HEK293 (cell line): ENCODE measurements around the gene GABRB2.

Experiments
- CTCF ChIA-PET: fragments of 350-600 bp; formaldehyde crosslinking; extraction: SDS; loops from one replicate; lab custom pipeline; 2021; ENCODE audit warnings: antibody characterized with exemption; lab: Yijun Ruan, JAX
- POLR2A ChIA-PET: fragments of 300-600 bp; formaldehyde crosslinking; extraction: SDS; loops from one replicate; lab custom pipeline; 2020; ENCODE audit warnings: antibody characterized with exemption, inconsistent platforms; lab: Yijun Ruan, JAX
- H3K27ac ChIP-seq: fragments of 200-500 bp; sonication (Bioruptor generic); 2 replicates; pipeline ENCODE4 v1.5.1; 2014; ENCODE audit warnings: low read depth, low read length, control low read depth, inconsistent platforms; ENCODE audit errors: extremely low read depth
- H3K36me3 ChIP-seq, 2 experiments: fragments of 200-500 bp in 1 of 2; sonication (Bioruptor generic) in 1 of 2; 1 replicate in 1 of 2; 2 replicates in 1 of 2; pipeline ENCODE4 v1.5.1; 2014 to 2017; ENCODE audit warnings: inconsistent platforms in 2 of 2, low read length in 2 of 2; ENCODE audit not compliant: control insufficient read depth in 2 of 2, insufficient read depth in 1 of 2
- H3K4me1 ChIP-seq: fragments of 200-500 bp; sonication (Bioruptor generic); 2 replicates; pipeline ENCODE4 v1.5.1; 2014; ENCODE audit warnings: mild to moderate bottlenecking, low read length, inconsistent platforms; ENCODE audit not compliant: control insufficient read depth, insufficient read depth
- H3K4me3 ChIP-seq: 2 replicates; pipeline ENCODE4 v1.5.1; 2011; ENCODE audit warnings: low read depth, mild to moderate bottlenecking, control low read depth, low read length, moderate library complexity
- H3K9me3 ChIP-seq: fragments of 200-500 bp; sonication (Bioruptor generic); 2 replicates; pipeline ENCODE4 v1.5.1; 2014; ENCODE audit warnings: low read depth, low read length, inconsistent platforms; ENCODE audit not compliant: control insufficient read depth, insufficient read depth
- BCL11A ChIP-seq: fragments of 450-650 bp; formaldehyde crosslinking; IDR thresholded peaks from 2 replicates; pipeline ENCODE4 v1.5.1; 2016; ENCODE audit warnings: low read depth, missing biosample characterization, missing genetic modification characterization
- FEZF1 ChIP-seq: fragments of 450-650 bp; formaldehyde crosslinking; IDR thresholded peaks from 2 replicates; pipeline ENCODE4 v1.5.1; 2016; ENCODE audit warnings: missing biosample characterization, missing genetic modification characterization
- GLIS1 ChIP-seq: fragments of 450-650 bp; formaldehyde crosslinking; IDR thresholded peaks from 2 replicates; pipeline ENCODE4 v1.5.1; 2016; ENCODE audit warnings: missing biosample characterization, missing genetic modification characterization
- MYNN ChIP-seq: fragments of 450-650 bp; formaldehyde crosslinking; IDR thresholded peaks from 2 replicates; pipeline ENCODE4 v1.5.1; 2016; ENCODE audit warnings: missing biosample characterization, missing genetic modification characterization, borderline replicate concordance
- SETDB1 ChIP-seq: IDR thresholded peaks from one replicate; pipeline ENCODE4 v1.6.1; 2017; ENCODE audit warnings: mild to moderate bottlenecking, low read length, moderate library complexity, mixed read lengths; ENCODE audit not compliant: insufficient read length
- YY2 ChIP-seq: fragments of 450-650 bp; formaldehyde crosslinking; IDR thresholded peaks from 2 replicates; pipeline ENCODE4 v1.5.1; 2016; ENCODE audit warnings: missing biosample characterization, missing genetic modification characterization
- ZFP41 ChIP-seq: fragments of 450-650 bp; formaldehyde crosslinking; IDR thresholded peaks from 2 replicates; pipeline ENCODE4 v1.5.1; 2016; ENCODE audit warnings: missing biosample characterization, missing genetic modification characterization, borderline replicate concordance
- ZNF140 ChIP-seq: fragments of 450-650 bp; formaldehyde crosslinking; IDR thresholded peaks from 2 replicates; pipeline ENCODE4 v1.5.1; 2016; ENCODE audit warnings: missing biosample characterization, missing genetic modification characterization
- ZNF174 ChIP-seq: fragments of 450-650 bp; formaldehyde crosslinking; IDR thresholded peaks from 2 replicates; pipeline ENCODE4 v1.5.0; 2017; ENCODE audit warnings: missing biosample characterization, mild to moderate bottlenecking, missing genetic modification characterization
- ZNF175 ChIP-seq: fragments of 450-650 bp; formaldehyde crosslinking; IDR thresholded peaks from 2 replicates; pipeline ENCODE4 v1.5.1; 2016; ENCODE audit warnings: missing biosample characterization, missing genetic modification characterization
- ZNF211 ChIP-seq: fragments of 450-650 bp; formaldehyde crosslinking; IDR thresholded peaks from 2 replicates; pipeline ENCODE4 v1.5.1; 2016; ENCODE audit warnings: low read depth, missing biosample characterization, missing genetic modification characterization
- ZNF335 ChIP-seq: fragments of 450-650 bp; formaldehyde crosslinking; conservative IDR thresholded peaks from 2 replicates; pipeline ENCODE4 v1.5.1; 2016; ENCODE audit warnings: missing biosample characterization, missing genetic modification characterization
- ZNF354C ChIP-seq: fragments of 450-650 bp; formaldehyde crosslinking; IDR thresholded peaks from 2 replicates; pipeline ENCODE4 v1.5.1; 2016; ENCODE audit warnings: missing biosample characterization, missing genetic modification characterization, low read depth, borderline replicate concordance
- ZNF416 ChIP-seq: fragments of 450-650 bp; formaldehyde crosslinking; IDR thresholded peaks from 2 replicates; pipeline ENCODE4 v1.5.1; 2016; ENCODE audit warnings: missing biosample characterization, missing genetic modification characterization
- ZNF514 ChIP-seq: fragments of 450-650 bp; formaldehyde crosslinking; IDR thresholded peaks from 2 replicates; pipeline ENCODE4 v1.5.1; 2016; ENCODE audit warnings: missing biosample characterization, missing genetic modification characterization
- ZNF548 ChIP-seq: fragments of 450-650 bp; formaldehyde crosslinking; IDR thresholded peaks from 2 replicates; pipeline ENCODE4 v1.5.1; 2016; ENCODE audit warnings: missing biosample characterization, missing genetic modification characterization
- ZNF596 ChIP-seq: fragments of 450-650 bp; IDR thresholded peaks from 2 replicates; pipeline ENCODE4 v1.5.0; 2018; ENCODE audit warnings: missing biosample characterization, mild to moderate bottlenecking, missing genetic modification characterization, moderate library complexity
- ZNF600 ChIP-seq: fragments of 450-650 bp; formaldehyde crosslinking; IDR thresholded peaks from 2 replicates; pipeline ENCODE4 v1.5.1; 2016; ENCODE audit warnings: missing biosample characterization, missing genetic modification characterization
- ZNF658 ChIP-seq: fragments of 450-650 bp; formaldehyde crosslinking; IDR thresholded peaks from 2 replicates; pipeline ENCODE4; 2016; ENCODE audit warnings: missing biosample characterization, missing genetic modification characterization
- ZNF747 ChIP-seq: fragments of 450-650 bp; formaldehyde crosslinking; IDR thresholded peaks from 2 replicates; pipeline ENCODE4 v1.5.1; 2016; ENCODE audit warnings: missing biosample characterization, missing genetic modification characterization
- TF ChIP-seq, protein P1 (sequence below): fragments of 450-650 bp; formaldehyde crosslinking; IDR thresholded peaks from 2 replicates; pipeline ENCODE4 v1.5.1; 2016; ENCODE audit warnings: missing biosample characterization, missing genetic modification characterization
- TF ChIP-seq, protein P2 (sequence below): fragments of 450-650 bp; formaldehyde crosslinking; IDR thresholded peaks from 2 replicates; pipeline ENCODE4; 2016; ENCODE audit warnings: missing biosample characterization, missing genetic modification characterization
- TF ChIP-seq, protein P3 (sequence below): fragments of 450-650 bp; formaldehyde crosslinking; IDR thresholded peaks from 2 replicates; pipeline ENCODE4 v1.5.1; 2017; ENCODE audit warnings: missing biosample characterization, mild to moderate bottlenecking, missing genetic modification characterization, moderate library complexity
- TF ChIP-seq, protein P4 (sequence below): fragments of 450-650 bp; formaldehyde crosslinking; IDR thresholded peaks from 2 replicates; pipeline ENCODE4 v1.5.1; 2016; ENCODE audit warnings: missing biosample characterization, missing genetic modification characterization
- TF ChIP-seq, protein P5 (sequence below): sonication (generic); formaldehyde crosslinking; IDR thresholded peaks from 2 replicates; pipeline ENCODE4 v1.8.1; 2022; ENCODE audit warnings: mild to moderate bottlenecking, moderate library complexity, missing genetic modification reagents

Gene GABRB2

DNA sequence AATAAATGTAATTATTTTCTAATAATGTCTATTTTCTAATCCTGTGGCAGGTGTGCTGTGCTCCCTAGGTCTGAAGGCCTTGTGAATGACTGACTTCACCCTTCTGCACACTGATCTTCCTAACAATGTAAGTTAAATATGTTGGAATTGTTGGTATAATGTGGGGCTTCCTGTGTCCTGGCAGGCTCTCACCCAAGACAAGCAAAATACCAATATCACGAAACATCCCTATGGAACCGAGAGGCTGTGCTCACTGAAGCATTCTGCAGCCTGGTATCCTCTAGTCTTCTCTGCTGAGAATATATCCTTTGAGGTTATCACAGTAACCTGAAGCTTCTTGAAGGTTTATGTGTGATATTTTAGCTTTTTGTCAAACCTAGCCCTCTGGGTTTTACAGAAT is 159.4 kb downstream of the GABRB2 start:
- CTCF ChIA-PET: no interaction called here
- Histone ChIP-seq H3K27ac (no peak overlapping the region), H3K4me1 (no peaks in the 10 kb centered on the region), H3K9me3 (no peaks in the 10 kb centered on the region), H3K4me3 (no peak overlapping the region), H3K36me3 (no peaks in the 10 kb centered on the region)
- TF ChIP-seq, protein P1, sequence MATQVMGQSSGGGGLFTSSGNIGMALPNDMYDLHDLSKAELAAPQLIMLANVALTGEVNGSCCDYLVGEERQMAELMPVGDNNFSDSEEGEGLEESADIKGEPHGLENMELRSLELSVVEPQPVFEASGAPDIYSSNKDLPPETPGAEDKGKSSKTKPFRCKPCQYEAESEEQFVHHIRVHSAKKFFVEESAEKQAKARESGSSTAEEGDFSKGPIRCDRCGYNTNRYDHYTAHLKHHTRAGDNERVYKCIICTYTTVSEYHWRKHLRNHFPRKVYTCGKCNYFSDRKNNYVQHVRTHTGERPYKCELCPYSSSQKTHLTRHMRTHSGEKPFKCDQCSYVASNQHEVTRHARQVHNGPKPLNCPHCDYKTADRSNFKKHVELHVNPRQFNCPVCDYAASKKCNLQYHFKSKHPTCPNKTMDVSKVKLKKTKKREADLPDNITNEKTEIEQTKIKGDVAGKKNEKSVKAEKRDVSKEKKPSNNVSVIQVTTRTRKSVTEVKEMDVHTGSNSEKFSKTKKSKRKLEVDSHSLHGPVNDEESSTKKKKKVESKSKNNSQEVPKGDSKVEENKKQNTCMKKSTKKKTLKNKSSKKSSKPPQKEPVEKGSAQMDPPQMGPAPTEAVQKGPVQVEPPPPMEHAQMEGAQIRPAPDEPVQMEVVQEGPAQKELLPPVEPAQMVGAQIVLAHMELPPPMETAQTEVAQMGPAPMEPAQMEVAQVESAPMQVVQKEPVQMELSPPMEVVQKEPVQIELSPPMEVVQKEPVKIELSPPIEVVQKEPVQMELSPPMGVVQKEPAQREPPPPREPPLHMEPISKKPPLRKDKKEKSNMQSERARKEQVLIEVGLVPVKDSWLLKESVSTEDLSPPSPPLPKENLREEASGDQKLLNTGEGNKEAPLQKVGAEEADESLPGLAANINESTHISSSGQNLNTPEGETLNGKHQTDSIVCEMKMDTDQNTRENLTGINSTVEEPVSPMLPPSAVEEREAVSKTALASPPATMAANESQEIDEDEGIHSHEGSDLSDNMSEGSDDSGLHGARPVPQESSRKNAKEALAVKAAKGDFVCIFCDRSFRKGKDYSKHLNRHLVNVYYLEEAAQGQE (tag by site-specific recombination): no peak
- TF ChIP-seq, protein P2, sequence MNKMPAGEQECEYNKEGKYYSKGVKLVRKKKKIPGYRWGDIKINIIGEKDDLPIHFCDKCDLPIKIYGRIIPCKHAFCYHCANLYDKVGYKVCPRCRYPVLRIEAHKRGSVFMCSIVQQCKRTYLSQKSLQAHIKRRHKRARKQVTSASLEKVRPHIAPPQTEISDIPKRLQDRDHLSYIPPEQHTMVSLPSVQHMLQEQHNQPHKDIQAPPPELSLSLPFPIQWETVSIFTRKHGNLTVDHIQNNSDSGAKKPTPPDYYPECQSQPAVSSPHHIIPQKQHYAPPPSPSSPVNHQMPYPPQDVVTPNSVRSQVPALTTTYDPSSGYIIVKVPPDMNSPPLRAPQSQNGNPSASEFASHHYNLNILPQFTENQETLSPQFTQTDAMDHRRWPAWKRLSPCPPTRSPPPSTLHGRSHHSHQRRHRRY (tag by site-specific recombination): no peak
- TF ChIP-seq ZNF175 (tag by site-specific recombination): no peak
- TF ChIP-seq ZNF548 (tag by site-specific recombination): no peak
- no peak for TF ChIP-seq ZNF416 (tag by site-specific recombination)
- TF ChIP-seq, protein P3, sequence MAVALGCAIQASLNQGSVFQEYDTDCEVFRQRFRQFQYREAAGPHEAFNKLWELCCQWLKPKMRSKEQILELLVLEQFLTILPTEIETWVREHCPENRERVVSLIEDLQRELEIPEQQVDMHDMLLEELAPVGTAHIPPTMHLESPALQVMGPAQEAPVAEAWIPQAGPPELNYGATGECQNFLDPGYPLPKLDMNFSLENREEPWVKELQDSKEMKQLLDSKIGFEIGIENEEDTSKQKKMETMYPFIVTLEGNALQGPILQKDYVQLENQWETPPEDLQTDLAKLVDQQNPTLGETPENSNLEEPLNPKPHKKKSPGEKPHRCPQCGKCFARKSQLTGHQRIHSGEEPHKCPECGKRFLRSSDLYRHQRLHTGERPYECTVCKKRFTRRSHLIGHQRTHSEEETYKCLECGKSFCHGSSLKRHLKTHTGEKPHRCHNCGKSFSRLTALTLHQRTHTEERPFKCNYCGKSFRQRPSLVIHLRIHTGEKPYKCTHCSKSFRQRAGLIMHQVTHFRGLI (tag by site-specific recombination): no peak
- no peak for TF ChIP-seq MYNN
- no peak for TF ChIP-seq ZNF600
- no peak for TF ChIP-seq GLIS1 (tag by site-specific recombination)
- TF ChIP-seq BCL11A: no peak
- TF ChIP-seq, protein P4, sequence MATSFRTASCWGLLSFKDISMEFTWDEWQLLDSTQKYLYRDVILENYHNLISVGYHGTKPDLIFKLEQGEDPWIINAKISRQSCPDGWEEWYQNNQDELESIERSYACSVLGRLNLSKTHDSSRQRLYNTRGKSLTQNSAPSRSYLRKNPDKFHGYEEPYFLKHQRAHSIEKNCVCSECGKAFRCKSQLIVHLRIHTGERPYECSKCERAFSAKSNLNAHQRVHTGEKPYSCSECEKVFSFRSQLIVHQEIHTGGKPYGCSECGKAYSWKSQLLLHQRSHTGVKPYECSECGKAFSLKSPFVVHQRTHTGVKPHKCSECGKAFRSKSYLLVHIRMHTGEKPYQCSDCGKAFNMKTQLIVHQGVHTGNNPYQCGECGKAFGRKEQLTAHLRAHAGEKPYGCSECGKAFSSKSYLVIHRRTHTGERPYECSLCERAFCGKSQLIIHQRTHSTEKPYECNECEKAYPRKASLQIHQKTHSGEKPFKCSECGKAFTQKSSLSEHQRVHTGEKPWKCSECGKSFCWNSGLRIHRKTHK (tag by site-specific recombination): no peak
- no peak for TF ChIP-seq ZFP41 (tag by site-specific recombination)
- no peak for TF ChIP-seq ZNF514 (tag by site-specific recombination)
- no peak for TF ChIP-seq FEZF1 (tag by site-specific recombination)
- TF ChIP-seq ZNF658 (tag by site-specific recombination): no peak
- no peak for TF ChIP-seq ZNF354C
- no peak for TF ChIP-seq SETDB1
- TF ChIP-seq ZNF335 (tag by site-specific recombination): no peak
- POLR2A ChIA-PET: no interaction called here

DNA sequence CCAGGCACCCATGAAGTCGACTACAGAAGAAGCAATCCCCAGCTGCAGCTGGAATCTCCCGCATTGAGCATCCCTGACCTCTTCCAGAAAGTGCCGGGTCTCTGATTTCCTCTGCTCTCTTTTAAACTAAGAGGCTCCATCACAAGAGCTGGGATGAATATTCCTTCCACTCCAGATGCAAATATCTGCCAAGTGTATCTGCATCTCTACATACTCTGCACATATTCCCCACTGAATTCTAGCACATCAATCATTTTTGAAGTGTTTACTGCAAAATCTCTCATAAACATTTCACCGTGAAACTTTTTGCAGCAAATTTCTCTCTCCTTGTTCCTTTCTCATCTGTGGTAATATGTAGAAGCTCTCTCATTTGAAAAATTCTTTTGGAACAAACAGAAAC is 161.5 kb downstream of the GABRB2 start:
- no peaks in the 10 kb centered on the region for H3K4me1 ChIP-seq
- no peaks in the 10 kb centered on the region for H3K9me3 ChIP-seq
- no peak overlapping the region for H3K27ac ChIP-seq
- ChIA-PET POLR2A (no interaction called here), CTCF (interaction anchor here (0.7 kb wide), 1 partner anchor 24 kb away, joined by 5 read pairs; no protein-coding TSS in a partner anchor)
- H3K4me3 ChIP-seq: no peak overlapping the region
- no peaks in the 10 kb centered on the region for H3K36me3 ChIP-seq
- TF ChIP-seq, protein P5, sequence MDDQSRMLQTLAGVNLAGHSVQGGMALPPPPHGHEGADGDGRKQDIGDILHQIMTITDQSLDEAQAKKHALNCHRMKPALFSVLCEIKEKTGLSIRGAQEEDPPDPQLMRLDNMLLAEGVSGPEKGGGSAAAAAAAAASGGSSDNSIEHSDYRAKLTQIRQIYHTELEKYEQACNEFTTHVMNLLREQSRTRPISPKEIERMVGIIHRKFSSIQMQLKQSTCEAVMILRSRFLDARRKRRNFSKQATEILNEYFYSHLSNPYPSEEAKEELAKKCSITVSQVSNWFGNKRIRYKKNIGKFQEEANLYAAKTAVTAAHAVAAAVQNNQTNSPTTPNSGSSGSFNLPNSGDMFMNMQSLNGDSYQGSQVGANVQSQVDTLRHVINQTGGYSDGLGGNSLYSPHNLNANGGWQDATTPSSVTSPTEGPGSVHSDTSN (CRISPR knock-in tag): no peak
- TF ChIP-seq ZNF175 (tag by site-specific recombination) (no peak), ZNF747 (tag by site-specific recombination) (no peak), ZNF596 (tag by site-specific recombination) (no peak), YY2 (tag by site-specific recombination) (no peak), ZNF211 (tag by site-specific recombination) (no peak), ZNF140 (tag by site-specific recombination) (no peak), ZNF174 (no peak)
- TF ChIP-seq, protein P1 (tag by site-specific recombination): no peak
